ENCODE measurements around the gene RAB3IL1.

DNA sequence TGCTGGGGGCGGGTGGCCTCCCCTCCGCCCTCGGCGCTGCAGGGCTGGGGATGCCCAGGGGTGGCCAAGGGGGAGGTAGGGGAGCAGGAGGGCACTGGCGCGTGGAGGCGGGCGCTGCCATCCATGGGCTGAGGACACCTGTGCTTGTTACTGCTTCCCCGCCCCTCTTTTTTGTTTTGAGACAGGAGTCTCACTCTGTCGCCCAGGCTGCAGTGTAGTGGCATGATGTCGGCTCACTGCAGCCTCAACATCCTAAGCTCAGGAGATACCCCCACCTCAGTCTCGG lies 25.3 kb downstream of the RAB3IL1 start:
- TF ChIP-seq, protein P1, sequence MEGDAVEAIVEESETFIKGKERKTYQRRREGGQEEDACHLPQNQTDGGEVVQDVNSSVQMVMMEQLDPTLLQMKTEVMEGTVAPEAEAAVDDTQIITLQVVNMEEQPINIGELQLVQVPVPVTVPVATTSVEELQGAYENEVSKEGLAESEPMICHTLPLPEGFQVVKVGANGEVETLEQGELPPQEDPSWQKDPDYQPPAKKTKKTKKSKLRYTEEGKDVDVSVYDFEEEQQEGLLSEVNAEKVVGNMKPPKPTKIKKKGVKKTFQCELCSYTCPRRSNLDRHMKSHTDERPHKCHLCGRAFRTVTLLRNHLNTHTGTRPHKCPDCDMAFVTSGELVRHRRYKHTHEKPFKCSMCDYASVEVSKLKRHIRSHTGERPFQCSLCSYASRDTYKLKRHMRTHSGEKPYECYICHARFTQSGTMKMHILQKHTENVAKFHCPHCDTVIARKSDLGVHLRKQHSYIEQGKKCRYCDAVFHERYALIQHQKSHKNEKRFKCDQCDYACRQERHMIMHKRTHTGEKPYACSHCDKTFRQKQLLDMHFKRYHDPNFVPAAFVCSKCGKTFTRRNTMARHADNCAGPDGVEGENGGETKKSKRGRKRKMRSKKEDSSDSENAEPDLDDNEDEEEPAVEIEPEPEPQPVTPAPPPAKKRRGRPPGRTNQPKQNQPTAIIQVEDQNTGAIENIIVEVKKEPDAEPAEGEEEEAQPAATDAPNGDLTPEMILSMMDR (IDR thresholded peaks at IDR 0.05; ENCODE audit: low read depth, low read length, missing input control): no peak
- TF ChIP-seq TAF1 (conservative IDR thresholded peaks at IDR 0.05): no peak
- TF ChIP-seq, protein P2, sequence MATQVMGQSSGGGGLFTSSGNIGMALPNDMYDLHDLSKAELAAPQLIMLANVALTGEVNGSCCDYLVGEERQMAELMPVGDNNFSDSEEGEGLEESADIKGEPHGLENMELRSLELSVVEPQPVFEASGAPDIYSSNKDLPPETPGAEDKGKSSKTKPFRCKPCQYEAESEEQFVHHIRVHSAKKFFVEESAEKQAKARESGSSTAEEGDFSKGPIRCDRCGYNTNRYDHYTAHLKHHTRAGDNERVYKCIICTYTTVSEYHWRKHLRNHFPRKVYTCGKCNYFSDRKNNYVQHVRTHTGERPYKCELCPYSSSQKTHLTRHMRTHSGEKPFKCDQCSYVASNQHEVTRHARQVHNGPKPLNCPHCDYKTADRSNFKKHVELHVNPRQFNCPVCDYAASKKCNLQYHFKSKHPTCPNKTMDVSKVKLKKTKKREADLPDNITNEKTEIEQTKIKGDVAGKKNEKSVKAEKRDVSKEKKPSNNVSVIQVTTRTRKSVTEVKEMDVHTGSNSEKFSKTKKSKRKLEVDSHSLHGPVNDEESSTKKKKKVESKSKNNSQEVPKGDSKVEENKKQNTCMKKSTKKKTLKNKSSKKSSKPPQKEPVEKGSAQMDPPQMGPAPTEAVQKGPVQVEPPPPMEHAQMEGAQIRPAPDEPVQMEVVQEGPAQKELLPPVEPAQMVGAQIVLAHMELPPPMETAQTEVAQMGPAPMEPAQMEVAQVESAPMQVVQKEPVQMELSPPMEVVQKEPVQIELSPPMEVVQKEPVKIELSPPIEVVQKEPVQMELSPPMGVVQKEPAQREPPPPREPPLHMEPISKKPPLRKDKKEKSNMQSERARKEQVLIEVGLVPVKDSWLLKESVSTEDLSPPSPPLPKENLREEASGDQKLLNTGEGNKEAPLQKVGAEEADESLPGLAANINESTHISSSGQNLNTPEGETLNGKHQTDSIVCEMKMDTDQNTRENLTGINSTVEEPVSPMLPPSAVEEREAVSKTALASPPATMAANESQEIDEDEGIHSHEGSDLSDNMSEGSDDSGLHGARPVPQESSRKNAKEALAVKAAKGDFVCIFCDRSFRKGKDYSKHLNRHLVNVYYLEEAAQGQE (IDR thresholded peaks at IDR 0.05): no peak
- TF ChIP-seq, protein P3, sequence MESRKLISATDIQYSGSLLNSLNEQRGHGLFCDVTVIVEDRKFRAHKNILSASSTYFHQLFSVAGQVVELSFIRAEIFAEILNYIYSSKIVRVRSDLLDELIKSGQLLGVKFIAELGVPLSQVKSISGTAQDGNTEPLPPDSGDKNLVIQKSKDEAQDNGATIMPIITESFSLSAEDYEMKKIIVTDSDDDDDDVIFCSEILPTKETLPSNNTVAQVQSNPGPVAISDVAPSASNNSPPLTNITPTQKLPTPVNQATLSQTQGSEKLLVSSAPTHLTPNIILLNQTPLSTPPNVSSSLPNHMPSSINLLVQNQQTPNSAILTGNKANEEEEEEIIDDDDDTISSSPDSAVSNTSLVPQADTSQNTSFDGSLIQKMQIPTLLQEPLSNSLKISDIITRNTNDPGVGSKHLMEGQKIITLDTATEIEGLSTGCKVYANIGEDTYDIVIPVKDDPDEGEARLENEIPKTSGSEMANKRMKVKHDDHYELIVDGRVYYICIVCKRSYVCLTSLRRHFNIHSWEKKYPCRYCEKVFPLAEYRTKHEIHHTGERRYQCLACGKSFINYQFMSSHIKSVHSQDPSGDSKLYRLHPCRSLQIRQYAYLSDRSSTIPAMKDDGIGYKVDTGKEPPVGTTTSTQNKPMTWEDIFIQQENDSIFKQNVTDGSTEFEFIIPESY (IDR thresholded peaks at IDR 0.05): no peak
- no peak for TF ChIP-seq EGR1 (IDR thresholded peaks at IDR 0.05; ENCODE audit: low read depth in 2 of 2)
- no peak for TF ChIP-seq RXRA (IDR thresholded peaks at IDR 0.05)
- no peak for TF ChIP-seq JUND (IDR thresholded peaks at IDR 0.05)
- no peak for TF ChIP-seq YY1 (IDR thresholded peaks at IDR 0.05)
